Activated T-cell treated with anti-CD3 and anti-CD28 coated beads for 1 hour (primary cell): ENCODE data around the gene LBP.
"Not testable (repeated sequence)": the region's sequence is repeated elsewhere in the genome, so short reads cannot be mapped to it uniquely, and the experiment has no call there.

Experiments used
- DNase-seq: peaks from one replicate; pipeline ENCODE4 v3.0.0-alpha.2; 2020; ENCODE audit warnings: low read depth

Gene LBP

DNA sequence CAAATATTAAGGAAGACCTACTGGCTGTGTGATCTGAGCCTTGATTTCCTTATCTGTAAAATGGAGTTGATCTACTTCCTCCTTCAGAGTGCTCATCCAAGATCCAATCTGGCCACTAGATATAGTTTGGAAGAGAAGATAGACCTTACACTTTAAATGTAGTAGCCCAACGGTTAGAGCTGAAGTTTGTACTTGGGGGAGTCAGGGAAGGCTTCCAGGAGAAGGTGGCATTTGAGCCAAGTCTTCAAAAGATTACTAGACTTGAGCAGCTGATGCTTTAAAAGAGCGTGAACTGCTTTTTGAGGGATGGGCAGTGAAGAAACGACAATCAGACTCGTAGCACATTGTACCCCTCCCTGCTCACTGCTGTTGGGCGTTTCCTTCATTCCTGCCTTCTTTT is 3.6 kb downstream of the LBP start:
- no peak for DNase-seq

DNA sequence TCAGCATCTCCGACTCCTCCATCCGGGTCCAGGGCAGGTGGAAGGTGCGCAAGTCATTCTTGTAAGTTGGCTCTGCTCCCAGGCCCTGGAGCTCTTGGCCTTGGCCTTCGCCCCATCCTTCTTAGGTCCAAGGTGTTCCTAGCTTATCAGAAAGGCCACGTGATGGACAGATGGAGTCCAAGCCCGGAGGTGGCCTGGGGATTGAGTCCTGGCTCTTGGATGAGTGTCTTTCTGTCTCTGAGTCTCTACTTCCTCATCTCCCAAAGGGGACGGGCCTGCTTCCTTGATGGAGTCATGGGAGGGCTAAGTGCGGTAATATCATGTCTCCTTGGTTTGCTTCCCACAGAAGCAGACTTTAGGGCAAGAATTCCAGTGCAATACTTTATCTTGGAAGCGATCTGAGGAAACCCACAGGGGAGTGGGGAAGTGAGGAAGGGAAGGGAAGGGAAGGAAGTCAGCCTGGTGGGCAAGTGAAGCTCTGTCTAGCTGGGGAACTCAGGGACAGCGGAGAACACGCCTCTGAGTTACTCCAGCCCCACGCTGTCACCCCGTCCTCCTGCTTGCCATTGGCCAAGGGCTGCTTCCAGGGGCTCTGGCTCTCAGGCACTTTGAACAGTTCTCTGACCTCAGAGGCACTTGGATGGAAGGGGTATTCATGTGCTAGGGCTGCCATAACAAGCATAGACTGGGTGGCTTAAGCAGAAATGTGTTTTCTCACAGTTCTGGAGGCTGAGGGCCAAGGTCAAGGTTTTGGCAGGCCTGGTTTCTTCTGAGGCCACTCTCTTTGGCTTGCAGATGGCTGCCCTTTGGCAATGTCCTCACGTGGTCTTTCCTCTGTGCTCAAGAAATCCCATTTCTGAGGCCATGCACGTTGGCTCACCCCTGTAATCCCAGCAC is 4.8 kb downstream of the LBP start:
- DNase-seq, result no peak

DNA sequence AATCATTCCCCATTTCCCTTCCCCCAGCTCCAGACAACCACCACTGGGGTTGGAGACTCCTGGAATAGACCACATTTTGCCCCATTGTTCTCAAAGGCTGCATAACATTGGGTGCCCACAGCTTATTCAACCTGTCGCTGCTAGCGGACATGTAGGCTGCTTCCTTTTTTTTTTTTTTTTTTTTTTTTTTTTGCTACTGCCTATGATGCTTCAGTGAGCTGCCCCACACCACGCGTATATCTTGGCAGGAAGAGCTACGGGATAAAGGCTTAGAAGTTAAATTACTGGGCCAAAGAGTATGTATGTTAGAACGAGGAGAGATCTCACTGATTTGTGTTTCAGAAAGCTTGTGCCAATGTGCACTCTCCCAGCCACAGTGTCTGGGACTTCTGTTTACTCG is 7.0 kb downstream of the LBP start:
- DNase-seq, result no peak

DNA sequence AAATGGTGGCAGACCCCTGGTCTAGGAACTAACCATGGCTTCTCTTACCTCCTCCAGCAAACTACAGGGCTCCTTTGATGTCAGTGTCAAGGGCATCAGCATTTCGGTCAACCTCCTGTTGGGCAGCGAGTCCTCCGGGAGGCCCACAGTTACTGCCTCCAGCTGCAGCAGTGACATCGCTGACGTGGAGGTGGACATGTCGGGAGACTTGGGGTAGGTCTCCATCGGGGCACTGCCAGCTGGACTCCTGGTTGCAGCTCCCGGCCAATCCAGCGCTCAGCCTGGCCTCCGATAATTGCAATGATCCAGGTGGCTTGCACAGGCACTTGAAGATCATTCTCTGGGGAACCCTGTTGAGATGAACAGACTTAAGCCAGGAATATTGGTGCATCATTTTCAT is 7.9 kb downstream of the LBP start:
- no peak for DNase-seq

DNA sequence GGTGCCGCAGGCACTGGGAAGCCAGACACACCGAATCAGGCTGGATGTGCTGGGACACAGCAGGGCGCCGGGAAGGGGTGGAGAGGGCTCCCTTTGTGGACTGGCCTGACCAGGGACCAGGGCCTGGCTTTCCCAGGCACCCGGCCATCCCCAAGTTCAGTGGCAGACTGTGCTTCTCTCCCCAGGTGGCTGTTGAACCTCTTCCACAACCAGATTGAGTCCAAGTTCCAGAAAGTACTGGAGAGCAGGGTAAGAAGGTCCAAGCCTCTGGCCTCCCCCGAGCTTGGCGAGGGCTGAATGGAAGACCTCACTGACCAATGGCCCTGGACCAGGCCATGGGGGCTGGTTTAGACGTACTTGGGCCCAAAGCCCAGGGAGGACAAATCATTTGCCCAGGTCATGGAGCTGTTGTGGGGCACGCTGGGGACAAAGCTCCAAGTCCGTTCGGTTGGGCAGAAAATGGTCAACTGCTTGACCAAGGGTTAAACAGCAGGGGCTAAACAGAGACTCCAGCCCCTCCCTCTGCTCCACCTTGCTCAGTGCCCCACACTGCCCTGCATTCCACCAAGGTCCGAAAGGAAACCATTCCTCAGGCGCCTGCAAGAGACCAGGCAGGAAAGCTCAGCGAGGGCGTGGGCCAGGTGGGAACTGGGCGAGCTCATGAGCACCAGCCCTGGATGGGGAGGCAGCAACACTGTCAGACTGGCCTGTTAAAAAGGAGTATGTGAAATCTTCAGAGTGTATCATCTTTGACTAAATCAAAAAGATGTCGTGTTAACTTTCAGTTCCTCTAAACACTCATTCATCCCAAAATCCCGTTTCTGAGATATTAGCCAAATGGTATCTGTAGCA is 9.1 kb downstream of the LBP start:
- DNase-seq, result no peak

DNA sequence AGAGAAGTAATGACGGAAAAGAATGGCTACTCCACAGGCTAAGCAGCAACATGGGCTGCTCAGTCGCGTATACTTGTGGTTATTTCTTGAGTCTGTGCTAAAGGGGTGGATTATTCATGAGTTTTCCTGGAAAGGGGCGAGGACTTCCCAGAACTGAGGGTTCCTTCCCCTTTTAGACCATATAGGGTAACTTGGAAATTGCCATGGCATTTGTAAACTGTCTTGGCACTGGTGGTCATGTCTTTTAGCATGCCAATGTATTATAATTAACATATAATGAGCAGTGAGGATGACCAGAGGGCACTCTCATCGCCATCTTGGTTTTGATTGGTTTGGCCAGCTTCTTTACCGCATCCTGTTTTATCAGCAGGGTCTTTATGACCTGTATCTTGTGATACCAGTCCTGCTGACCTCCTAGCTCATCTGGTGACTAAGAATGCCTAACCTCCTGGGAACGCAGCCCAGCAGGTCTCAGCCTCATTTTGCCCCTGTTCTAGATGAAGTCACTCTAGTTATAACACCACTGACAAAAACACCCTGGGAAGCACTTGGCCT is 11.4 kb downstream of the LBP start:
- no peak for DNase-seq

DNA sequence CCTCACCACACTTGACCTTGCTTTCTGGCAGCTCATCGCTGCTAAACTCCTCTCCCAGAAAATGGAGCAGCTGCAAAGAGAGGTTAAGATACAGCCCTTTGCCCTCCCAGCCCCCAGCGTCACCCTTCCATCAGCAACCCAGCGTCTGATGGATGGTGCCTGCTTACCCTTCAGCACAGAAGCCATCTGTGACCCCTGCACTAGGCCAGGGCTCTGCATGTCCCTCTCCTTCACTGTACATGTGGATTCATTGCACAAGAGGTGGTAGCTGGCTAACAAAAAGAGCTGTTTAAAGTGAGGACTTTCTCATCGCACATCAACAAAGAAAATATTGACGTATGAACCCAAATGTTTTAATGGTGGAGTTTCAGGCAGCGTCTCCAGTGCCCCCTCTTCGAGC is 12.3 kb downstream of the LBP start:
- DNase-seq, result no peak

DNA sequence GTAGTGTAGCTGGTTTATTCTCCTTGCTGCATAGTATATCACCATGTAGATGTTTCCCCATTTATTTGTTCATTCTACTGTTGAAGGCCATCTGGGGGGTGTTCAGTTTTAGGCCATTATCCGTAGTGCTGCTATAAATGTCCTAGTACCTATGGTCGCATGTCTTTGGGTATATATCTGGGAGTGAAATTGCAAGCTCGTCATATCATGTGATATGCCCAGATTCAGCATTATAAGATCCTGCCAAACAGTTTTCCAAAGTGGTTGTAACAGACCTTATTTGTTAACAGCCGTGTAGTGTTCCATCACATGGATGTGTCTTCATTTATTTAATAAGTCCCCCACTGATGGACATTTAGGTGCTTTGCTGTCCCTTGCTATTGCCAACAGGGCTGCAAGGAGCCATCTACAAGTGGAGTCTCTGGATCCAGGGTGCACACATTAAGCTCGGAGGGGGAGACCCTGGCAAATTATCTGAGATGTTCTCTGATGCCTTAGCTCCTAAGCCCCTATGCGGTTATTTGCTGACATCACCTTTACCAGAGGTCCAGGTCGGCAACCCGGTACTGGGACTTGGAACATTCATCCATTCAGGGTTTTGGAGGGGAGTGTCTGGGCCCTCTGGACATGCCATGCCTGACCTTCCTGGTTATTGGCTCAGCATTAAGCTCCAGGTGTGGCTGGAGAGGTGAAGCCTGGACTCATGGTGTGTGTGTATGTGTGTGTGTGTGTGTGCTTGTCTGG is 16.9 kb downstream of the LBP start:
- DNase-seq, result no peak

DNA sequence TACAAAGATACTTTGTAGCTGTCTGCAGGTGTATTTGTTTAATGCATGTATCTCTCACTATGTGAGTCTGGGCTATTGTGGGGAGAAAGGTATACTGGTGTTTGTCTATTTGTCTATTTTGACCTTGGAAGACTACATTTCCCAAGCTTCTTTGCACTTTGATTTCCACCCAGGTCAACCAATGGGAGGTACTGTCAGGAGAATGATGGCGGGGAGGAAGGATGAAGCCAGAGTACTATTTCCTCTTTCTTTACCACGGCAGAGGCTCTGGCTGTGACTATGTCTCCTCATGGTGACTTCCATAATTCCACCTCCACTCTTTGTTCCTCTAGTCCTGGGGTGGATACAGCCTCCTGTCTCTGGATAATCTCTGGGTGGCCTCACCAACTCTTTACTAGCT is 23.1 kb downstream of the LBP start:
- DNase-seq, result no peak

DNA sequence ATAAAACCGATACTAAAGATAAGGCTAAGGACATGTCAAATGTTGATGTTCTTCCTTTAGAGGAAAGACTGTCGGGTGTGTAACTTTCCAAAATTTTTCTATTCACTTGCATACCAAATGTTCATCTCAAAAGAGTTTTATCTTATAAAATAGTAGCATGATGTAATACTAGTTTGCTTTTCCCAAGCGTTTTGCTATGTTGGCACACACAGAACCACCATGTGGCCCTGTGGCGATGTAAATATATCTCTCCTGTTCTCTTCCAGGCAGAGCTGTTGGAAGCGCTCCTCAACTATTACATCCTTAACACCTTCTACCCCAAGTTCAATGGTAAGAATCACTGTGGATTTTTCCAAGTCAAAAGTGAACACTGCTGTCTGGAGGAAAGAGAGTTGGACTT is 26.5 kb downstream of the LBP start:
- DNase-seq, result no peak

DNA sequence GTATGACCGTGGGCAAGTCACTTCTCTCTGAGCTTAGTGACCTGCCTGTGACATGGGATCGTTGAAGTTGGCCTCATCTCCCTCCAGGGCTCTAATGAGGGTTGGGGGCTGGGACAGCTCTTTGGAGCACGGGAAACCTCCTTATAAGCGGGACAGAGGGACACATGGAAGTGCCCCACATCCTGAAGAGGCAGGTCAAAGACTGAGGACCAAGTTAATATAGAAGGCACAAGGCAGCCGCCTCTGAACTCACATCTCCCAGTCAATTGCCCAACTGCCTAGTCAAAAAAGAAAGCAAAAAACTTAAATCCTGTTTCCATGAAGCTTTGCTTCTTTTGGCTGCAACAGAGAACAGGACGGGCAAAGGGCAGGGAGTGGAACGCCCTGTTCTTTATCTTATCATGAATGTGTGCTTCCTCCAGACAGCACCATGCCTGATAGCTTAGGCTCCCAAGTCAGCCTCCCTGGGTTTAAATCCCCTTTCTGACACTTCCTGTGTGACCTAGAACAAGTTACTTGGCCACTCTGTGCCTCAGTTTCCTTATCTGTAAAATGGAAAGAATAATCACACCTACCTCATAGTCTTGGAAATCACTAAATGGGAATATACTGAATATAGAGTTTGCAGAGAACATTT is 27.1 kb downstream of the LBP start:
- no peak for DNase-seq

DNA sequence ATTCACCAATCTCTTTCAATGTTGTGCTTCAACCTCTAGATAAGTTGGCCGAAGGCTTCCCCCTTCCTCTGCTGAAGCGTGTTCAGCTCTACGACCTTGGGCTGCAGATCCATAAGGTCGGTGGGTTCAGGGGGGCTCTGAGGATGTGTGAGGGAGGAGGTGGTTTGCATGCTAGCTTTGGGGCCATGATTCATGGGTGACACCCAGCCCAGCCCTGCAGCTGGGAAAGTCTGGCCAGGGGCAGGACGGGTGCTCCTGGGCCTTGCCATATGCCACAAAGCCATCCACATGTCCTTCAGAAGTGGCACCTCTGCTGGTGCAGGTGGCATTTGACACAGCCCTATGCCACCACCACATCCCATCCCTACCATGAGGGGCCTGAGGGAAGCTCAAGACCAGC is 27.6 kb downstream of the LBP start:
- DNase-seq, result no peak

DNA sequence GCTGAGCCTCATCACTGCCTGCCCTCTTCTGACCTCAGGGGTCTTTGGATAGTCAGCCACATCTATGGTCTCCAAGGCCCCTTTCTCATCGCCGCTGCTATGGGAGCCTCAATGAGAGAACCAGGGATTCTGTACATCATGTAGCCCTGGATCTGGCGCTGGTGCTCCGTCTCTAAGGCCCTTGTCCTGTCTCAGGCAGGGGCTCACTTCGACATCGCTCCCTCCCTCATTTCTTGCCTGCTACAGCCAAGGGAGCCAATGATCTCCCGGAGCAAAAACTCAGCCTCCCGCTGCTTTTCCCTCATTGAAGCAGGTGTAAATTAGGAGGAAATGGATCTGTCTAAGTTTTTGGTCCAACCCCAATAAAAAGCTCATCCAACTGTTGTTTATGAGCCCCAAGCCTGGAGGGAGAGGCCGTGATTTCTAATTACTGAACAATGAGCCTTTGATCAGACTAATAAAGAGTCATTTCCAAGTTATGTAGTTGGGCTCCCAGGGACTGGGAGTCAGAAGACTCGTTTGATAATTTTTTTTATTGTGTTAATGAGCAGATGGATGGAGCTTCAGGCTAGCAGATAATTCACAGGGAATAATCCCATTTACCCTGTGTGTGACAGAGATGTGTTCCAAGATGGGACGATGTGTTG is 30.9 kb downstream of the LBP start:
- no peak for DNase-seq

DNA sequence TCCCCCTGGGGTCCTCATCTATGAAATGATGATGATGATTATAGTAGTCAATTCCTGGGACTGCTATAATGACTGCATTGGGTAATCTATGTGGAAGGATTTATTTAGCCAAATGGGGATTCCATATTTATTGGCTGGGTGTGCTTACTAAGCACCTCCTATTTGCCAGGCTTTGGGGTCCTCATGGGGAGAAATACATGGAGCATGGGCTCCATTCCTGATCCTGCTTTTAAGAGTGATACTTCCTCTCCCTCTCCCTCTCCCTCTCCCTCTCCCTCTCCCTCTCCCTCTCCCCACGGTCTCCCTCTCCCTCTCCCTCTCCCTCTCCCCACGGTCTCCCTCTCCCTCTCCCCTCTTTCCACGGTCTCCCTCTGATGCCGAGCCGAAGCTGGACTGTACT is 31.6 kb downstream of the LBP start:
- DNase-seq, result not testable (repeated sequence)

DNA sequence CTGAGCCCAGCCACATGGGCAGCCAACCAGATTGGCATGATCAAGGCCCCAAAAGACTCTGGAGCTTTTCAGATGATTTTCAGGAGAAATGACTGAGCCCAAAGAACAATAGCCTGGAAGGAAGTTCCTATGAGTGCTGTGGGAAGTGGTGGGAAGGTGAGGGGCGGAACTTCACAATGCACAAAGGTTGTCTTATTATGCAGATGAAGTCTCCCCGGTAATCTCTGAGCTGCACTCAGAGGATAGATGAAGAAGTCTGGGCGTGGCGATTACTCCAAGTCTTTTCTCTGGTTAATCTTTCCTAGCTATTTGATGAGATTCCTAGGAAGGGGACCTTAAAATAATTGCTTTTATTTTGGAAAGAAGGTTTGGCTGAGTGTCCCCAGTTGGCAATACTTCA is 36.9 kb downstream of the LBP start:
- no peak for DNase-seq

DNA sequence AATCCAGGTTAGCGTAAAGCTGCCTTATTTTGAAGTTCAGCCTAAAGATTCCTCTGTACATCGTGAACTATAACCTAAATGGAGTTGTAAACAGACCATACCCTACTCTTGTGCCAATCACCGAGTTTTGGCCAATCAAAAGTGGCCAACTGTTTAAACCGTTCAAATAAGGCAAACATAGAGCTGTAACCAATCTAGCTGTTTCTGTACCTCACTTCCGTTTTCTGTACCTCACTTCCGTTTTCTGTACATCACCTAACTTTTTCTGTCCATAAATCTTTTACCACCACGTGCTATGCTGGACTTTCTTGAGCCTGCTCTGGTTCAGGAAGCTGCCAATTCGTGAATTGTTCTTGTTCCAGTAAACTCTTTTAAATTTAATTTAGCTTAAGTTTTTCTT is 39.7 kb downstream of the LBP start:
- DNase-seq, result no peak

DNA sequence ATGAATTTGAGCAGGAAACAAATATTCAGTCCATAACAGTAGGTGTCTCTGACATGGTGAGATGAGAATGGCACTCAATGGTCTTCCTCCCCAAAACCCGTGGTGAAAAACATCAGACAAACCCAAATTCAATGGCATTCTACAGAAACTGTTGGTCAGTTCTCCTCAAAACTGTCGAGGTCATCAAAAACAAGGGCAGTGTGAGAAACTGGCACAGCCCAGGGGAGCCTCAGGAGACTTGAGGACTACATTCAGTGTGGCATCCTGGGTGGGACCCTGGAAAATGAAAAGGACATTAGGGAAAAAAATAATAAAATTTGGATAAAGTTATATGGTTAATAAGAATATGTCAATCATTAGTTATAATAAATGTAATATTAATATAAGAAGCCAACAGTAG is 40.6 kb downstream of the LBP start:
- DNase-seq, result no peak

DNA sequence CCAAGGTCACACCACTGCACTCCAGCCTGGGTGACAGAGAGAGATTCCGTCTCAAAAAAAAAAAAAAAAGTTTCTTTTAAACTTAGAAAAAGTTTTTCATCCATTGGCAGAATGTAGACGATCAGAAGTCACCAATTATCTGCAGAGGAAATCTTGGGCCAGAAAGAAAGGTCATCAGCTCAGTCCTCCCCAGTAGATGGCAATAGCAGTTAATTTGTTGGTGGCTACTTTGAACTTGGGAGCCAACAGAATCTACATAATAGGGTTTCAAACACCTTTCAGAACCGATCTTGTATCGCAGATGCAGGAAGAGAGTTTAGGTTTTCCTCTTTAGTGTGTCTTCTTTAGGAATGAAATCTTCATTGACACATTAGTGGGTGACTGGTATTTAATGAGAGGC is 41.7 kb downstream of the LBP start:
- no peak for DNase-seq

DNA sequence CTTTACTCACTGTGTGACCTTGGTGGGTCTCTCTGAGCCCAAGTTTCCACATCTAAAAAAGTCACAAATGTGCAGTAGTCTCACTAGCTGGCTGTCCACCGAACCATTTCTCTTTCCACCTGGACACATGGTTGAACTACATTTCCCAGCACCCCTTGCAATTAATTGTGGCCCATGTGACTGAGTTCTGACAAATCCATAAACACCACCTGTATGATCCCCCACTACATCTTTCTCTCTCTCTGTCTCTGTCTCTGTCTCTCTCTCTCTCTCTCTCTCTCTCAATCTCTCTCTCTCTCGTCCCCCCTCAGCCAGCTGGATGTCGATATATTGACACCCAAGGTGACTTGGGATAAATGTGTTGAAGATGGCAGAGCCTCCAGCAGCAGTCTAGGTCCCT is 46.1 kb downstream of the LBP start:
- DNase-seq, result no peak

DNA sequence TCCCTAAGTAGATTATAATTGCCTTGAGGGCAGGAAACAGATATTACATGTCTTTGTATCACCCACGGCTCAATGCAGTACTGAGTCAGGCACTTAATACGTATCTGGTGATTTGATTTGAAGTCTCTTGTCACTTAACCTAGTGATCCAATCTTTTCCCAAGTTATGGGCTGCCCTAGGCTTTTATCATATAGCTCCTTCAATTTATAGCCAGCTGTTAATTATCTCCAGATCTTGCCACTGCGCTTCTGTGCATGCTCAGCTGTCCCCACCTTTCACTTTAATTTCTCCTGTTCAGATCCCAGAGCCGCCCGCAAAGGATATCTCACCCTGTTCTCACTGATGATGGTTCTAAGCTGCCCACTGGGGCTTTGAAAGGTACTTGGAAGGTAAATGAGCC is 47.0 kb downstream of the LBP start:
- no peak for DNase-seq

DNA sequence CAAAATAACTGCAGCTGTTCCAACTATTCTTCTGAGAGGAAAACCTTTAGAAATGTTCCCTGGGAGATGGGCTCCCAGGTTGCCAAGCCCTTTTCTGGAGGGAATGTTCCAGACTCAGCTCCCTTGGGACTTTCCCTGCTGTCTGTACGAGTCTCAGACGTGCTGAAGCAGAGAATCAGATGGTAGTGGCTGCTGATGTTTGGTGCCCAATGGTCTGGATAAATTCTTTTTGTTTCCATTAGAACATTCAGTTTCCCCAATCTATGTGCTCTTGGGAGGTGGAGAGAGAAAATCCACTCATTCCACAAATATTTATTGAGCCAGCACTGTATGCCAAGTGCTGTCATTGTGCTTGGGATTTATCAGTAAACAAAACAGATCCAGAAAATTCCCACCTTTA is 48.9 kb downstream of the LBP start:
- no peak for DNase-seq
